Body of pancreas (tissue), 4 donors: ENCODE measurements around the gene RGS10. TPM values are rescaled to one million over a fixed set of nuclear protein-coding genes. Genes with fewer than 3 reads are reported as not detected.

Experiments used
- ATAC-seq: fragments of 150-250 bp; one replicate; pipeline ENCODE4 v1.9.1; 2016
- DNase-seq, 4 donors: peaks; one replicate each; pipeline ENCODE4 v3.0.0-alpha.2; 2019
- H3K27ac ChIP-seq, 4 donors: fragments of 200-600 bp; sonication (generic); 1 replicate in 3 of 4; 2 replicates in 1 of 4; pipeline versions ENCODE4 v1.5.1 to v1.6.1; 2016 to 2019; ENCODE audit warnings: mild to moderate bottlenecking in 1 of 4, mixed read lengths in 1 of 4, moderate library complexity in 1 of 4
- H3K27me3 ChIP-seq, 2 donors: fragments of 200-600 bp; sonication (generic); one replicate each; pipeline ENCODE4 v1.6.0; 2016; ENCODE audit warnings: mild to moderate bottlenecking in 1 of 2
- H3K36me3 ChIP-seq, 2 donors: fragments of 200-600 bp; sonication (generic); replicated peaks in 1 of 2; 2 replicates each; pipeline ENCODE4 v1.5.1; 2016; ENCODE audit warnings: low read depth in 2 of 2; ENCODE audit not compliant: insufficient read depth in 1 of 2
- H3K4me1 ChIP-seq: fragments of 200-600 bp; sonication (generic); one replicate; pipeline ENCODE4 v1.6.0; 2016
- H3K4me3 ChIP-seq, 2 donors: fragments of 200-600 bp; sonication (generic); 1 replicate in 1 of 2; 2 replicates in 1 of 2; pipeline ENCODE4 v1.5.1; 2016 to 2019
- H3K9me3 ChIP-seq, 3 donors: fragments of 200-600 bp; sonication (generic); 1 replicate in 2 of 3; 2 replicates in 1 of 3; pipeline ENCODE4 v1.5.1; 2016
- CTCF ChIP-seq, 7 experiments: fragments of 450-650 bp in 4 of 7; fragments of 200-600 bp in 3 of 7; sonication (generic) in 3 of 7; IDR thresholded peaks; one replicate each; pipeline ENCODE4 v1.5.1; 2016 to 2019; ENCODE audit warnings: antibody characterized with exemption in 7 of 7
- POLR2A ChIP-seq, 3 donors: fragments of 450-650 bp; IDR thresholded peaks; one replicate each; pipeline ENCODE4 v1.6.1; 2016; ENCODE audit warnings: antibody characterized with exemption in 3 of 3, mild to moderate bottlenecking in 2 of 3
- WGBS, 2 donors: methylation state at CpG; one replicate each; pipeline ENCODE4 v1.1.5; 2017; 5-methylcytosine and 5-hydroxymethylcytosine counted together
- intact Hi-C: fragments of 100-400 bp; cut with DNase I; formaldehyde crosslinking; loops from one replicate; pipeline ENCODE4 v1.15.1; 2023
- total RNA-seq, 2 donors: library from RNA; depleted of rRNA; stranded (reverse); fragments of >200 nt; gene quantifications; one replicate each; pipeline ENCODE4 v1.1.0, GENCODE V29; 2016

Gene RGS10
- total RNA-seq, 2 donors from 2014 or later, result 13.2 to 21.3 TPM

- ATAC-seq (no peak), DNase-seq (no peak)
- intact Hi-C loops, result no loop called here
- no peaks in the 10 kb centered on the region for H3K9me3 ChIP-seq
- no peaks in the 10 kb centered on the region for H3K27me3 ChIP-seq
- H3K36me3 ChIP-seq, result no peaks in the 10 kb centered on the region
- no peaks in the 10 kb centered on the region for H3K4me1 ChIP-seq
- no peak overlapping the region for H3K4me3 ChIP-seq
- H3K27ac ChIP-seq, result no peak overlapping the region
- 95% methylated on average over 10 of the region's 10 CpGs for WGBS, 2 donors
- TF ChIP-seq POLR2A (IDR thresholded peaks at IDR 0.05) (no peak), CTCF (IDR thresholded peaks at IDR 0.05) (no peak)
These were observed 23.6 kb downstream of the RGS10 start for GRCh38 chr10:119518936-119519335.

- TF ChIP-seq CTCF (IDR thresholded peaks at IDR 0.05) (no peak), POLR2A (IDR thresholded peaks at IDR 0.05) (no peak)
- Histone ChIP-seq H3K27ac (peak overlapping the region in 1 of 4 donors; percentile 52), H3K36me3 (no peaks in the 10 kb centered on the region), H3K27me3 (no peaks in the 10 kb centered on the region), H3K4me3 (no peak overlapping the region), H3K4me1 (no peaks in the 10 kb centered on the region), H3K9me3 (no peaks in the 10 kb centered on the region)
- DNase-seq (no peak), ATAC-seq (no peak)
- whole genome bisulfite sequencing, 2 donors, result 79 to 83% methylated on average over 7 to 9 of the region's 9 CpGs
- intact Hi-C loops, result no loop called here
These were observed 24.3 kb downstream of the RGS10 start for GRCh38 chr10:119518176-119518575.

- DNase-seq (peak in 2 of 4 donors; percentile 19 to 50), ATAC-seq (no peak)
- H3K36me3 ChIP-seq, result no peaks in the 10 kb centered on the region
- no peaks in the 10 kb centered on the region for H3K27me3 ChIP-seq
- peak overlapping the region in 1 of 4 donors; percentile 52 for H3K27ac ChIP-seq
- intact Hi-C loops, result no loop called here
- no peak overlapping the region for H3K4me3 ChIP-seq
- WGBS, 2 donors, result 71 to 75% methylated on average over 17 to 21 of the region's 21 CpGs
- H3K4me1 ChIP-seq, result no peaks in the 10 kb centered on the region
- H3K9me3 ChIP-seq, result no peaks in the 10 kb centered on the region
- TF ChIP-seq POLR2A (IDR thresholded peaks at IDR 0.05), result no peak
- no peak for TF ChIP-seq CTCF (IDR thresholded peaks at IDR 0.05)
These were observed 25.0 kb downstream of the RGS10 start for GRCh38 chr10:119517235-119518141.

GRCh38 chr10:119516381-119517234 is 25.9 kb downstream of the RGS10 start:
- Histone ChIP-seq H3K27me3 (no peaks in the 10 kb centered on the region), H3K4me1 (no peaks in the 10 kb centered on the region), H3K36me3 (no peaks in the 10 kb centered on the region), H3K9me3 (no peaks in the 10 kb centered on the region), H3K4me3 (no peak overlapping the region), H3K27ac (peak overlapping the region in 1 of 4 donors; percentile 52)
- 64 to 70% methylated on average over 13 to 20 of the region's 21 CpGs for WGBS, 2 donors
- no peak for TF ChIP-seq CTCF (IDR thresholded peaks at IDR 0.05)
- no peak for TF ChIP-seq POLR2A (IDR thresholded peaks at IDR 0.05)
- intact Hi-C loops, result no loop called here
- peak in 1 of 4 donors; percentile 31 for DNase-seq
- no peak for ATAC-seq
